MCF 10A (cell line): ENCODE measurements around the gene FLNC. TPM values are rescaled to one million over a fixed set of nuclear protein-coding genes. Genes with fewer than 3 reads are reported as not detected.

Experiments
- BruUV-seq: library from RNA; stranded (reverse); fragments of 400-500 nt; replicated peaks from 2 replicates; lab custom pipeline; 2021; lab: Mats Ljungman, UMichigan
- CTCF ChIA-PET: fragments of 300-600 bp; sonication (Branson Sonifier 250); formaldehyde crosslinking; extraction: SDS; loops from one replicate; lab custom pipeline; 2021; ENCODE audit warnings: antibody characterized with exemption, inconsistent platforms; lab: Yijun Ruan, JAX
- POLR2A ChIA-PET: fragments of 300-600, 350-650 bp; sonication (Branson Sonifier 250); formaldehyde crosslinking; extraction: SDS; loops from one replicate; lab custom pipeline; 2020; ENCODE audit warnings: antibody characterized with exemption, inconsistent platforms; lab: Yijun Ruan, JAX
- DNase-seq: peaks from one replicate; pipeline ENCODE4 v3.0.0-alpha.2; 2018; ENCODE audit not compliant: unreplicated experiment
- H3K27ac Mint-ChIP-seq: one replicate; pipeline ENCODE4 v1.8.0; 2022; ENCODE audit warnings: mild to moderate bottlenecking, low read depth, mixed read lengths; ENCODE audit not compliant: unreplicated experiment
- H3K27me3 Mint-ChIP-seq: one replicate; pipeline ENCODE4 v1.8.0; 2022; ENCODE audit warnings: mixed read lengths; ENCODE audit not compliant: insufficient read depth, unreplicated experiment
- H3K36me3 Mint-ChIP-seq: one replicate; pipeline ENCODE4 v1.8.0; 2022; ENCODE audit warnings: mild to moderate bottlenecking, moderate library complexity, mixed read lengths; ENCODE audit not compliant: insufficient read depth, unreplicated experiment
- H3K4me1 Mint-ChIP-seq: one replicate; pipeline ENCODE4 v1.8.0; 2022; ENCODE audit warnings: mixed read lengths; ENCODE audit not compliant: insufficient read depth, unreplicated experiment
- H3K4me3 Mint-ChIP-seq: one replicate; pipeline ENCODE4 v1.8.0; 2022; ENCODE audit warnings: mild to moderate bottlenecking, moderate library complexity, mixed read lengths; ENCODE audit not compliant: unreplicated experiment
- H3K9me3 Mint-ChIP-seq: one replicate; pipeline ENCODE4 v1.8.0; 2022; ENCODE audit warnings: mixed read lengths; ENCODE audit not compliant: unreplicated experiment
- CTCF ChIP-seq: fragments of 200-600 bp; IDR thresholded peaks from one replicate; pipeline ENCODE4 v1.8.0; 2022; ENCODE audit warnings: antibody characterized with exemption, mild to moderate bottlenecking; ENCODE audit not compliant: unreplicated experiment
- intact Hi-C: fragments of 100-400 bp; cut with micrococcal nuclease; formaldehyde crosslinking; loops from 2 replicates; pipeline ENCODE4 v1.14.1; 2022
- total RNA-seq: library from RNA; stranded (reverse); gene quantifications from 2 replicates; pipeline ENCODE4 v1.2.3, GENCODE V29; 2022

Gene FLNC
- total RNA-seq, 1 experiment from 2014 or later: 0.28 TPM

- DNase-seq: no peak
- no peaks in the 10 kb centered on the region for H3K4me1 Mint-ChIP-seq
- BruUV-seq: no TSS peak
- H3K4me3 Mint-ChIP-seq: peak overlapping the region; percentile 75
- peaks cover 28% of the 10 kb centered on the region for H3K27me3 Mint-ChIP-seq
- no peaks in the 10 kb centered on the region for H3K9me3 Mint-ChIP-seq
- H3K27ac Mint-ChIP-seq: no peak overlapping the region
- no peaks in the 10 kb centered on the region for H3K36me3 Mint-ChIP-seq
- intact Hi-C loops: no loop called here
- CTCF ChIA-PET: no interaction called here
- TF ChIP-seq CTCF: no peak
- POLR2A ChIA-PET: no interaction called here
Measured at GRCh38 chr7:128792471-128793180, 37.6 kb upstream of the FLNC start.

GRCh38 chr7:128793181-128793547, 37.0 kb upstream of the FLNC start:
- CTCF ChIA-PET: no interaction called here
- BruUV-seq: no TSS peak
- DNase-seq: no peak
- TF ChIP-seq CTCF: no peak
- POLR2A ChIA-PET: no interaction called here
- Mint-ChIP-seq H3K27me3 (peaks cover 23% of the 10 kb centered on the region), H3K9me3 (no peaks in the 10 kb centered on the region), H3K4me1 (no peaks in the 10 kb centered on the region), H3K4me3 (no peak overlapping the region), H3K36me3 (no peaks in the 10 kb centered on the region), H3K27ac (no peak overlapping the region)
- intact Hi-C loops: no loop called here

- BruUV-seq: no TSS peak
- H3K9me3 Mint-ChIP-seq: no peaks in the 10 kb centered on the region
- intact Hi-C loops: no loop called here
- ChIA-PET CTCF (no interaction called here), POLR2A (no interaction called here)
- no peak for DNase-seq
- H3K27me3 Mint-ChIP-seq: peaks cover 14% of the 10 kb centered on the region
- no peaks in the 10 kb centered on the region for H3K4me1 Mint-ChIP-seq
- TF ChIP-seq CTCF: no peak
- no peaks in the 10 kb centered on the region for H3K36me3 Mint-ChIP-seq
- no peak overlapping the region for H3K27ac Mint-ChIP-seq
- no peak overlapping the region for H3K4me3 Mint-ChIP-seq
Measured at GRCh38 chr7:128794020-128794419, 36.2 kb upstream of the FLNC start.

GRCh38 chr7:128794436-128794835, 35.8 kb upstream of the FLNC start:
- Mint-ChIP-seq H3K36me3 (no peaks in the 10 kb centered on the region), H3K9me3 (no peaks in the 10 kb centered on the region), H3K27me3 (peaks cover 10% of the 10 kb centered on the region), H3K4me1 (no peaks in the 10 kb centered on the region), H3K4me3 (no peak overlapping the region), H3K27ac (no peak overlapping the region)
- intact Hi-C loops: no loop called here
- no TSS peak for BruUV-seq
- DNase-seq: no peak
- POLR2A ChIA-PET: interaction anchor here (1.2 kb wide), 1 partner anchor 69 kb away, joined by 3 read pairs; the partner anchor contains the start of gene ATP6V1F
- CTCF ChIA-PET: no interaction called here
- TF ChIP-seq CTCF: no peak
